ENCODE data around the gene PARP12.

PARP12 gene

DNA sequence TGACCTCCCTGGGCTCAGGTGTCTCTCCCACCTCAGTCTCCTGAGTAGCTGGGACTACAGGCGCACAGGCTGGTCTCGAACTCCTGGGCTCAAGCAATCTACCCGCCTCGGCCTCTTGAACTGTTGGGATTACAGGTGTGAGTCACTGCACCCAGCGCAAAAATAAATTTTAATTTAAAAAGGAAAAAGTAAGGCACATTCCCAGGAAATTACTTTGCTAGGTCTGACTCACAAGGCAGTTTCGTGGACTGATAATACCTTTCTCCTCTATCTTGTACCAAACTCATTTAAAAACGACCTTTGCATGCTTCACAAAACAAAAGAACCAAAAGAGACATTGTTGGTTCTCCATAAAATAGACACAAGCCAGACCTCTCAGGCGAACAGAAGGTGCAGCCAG lies 29.7 kb downstream of the PARP12 start:
- DNase-seq = no peak

DNA sequence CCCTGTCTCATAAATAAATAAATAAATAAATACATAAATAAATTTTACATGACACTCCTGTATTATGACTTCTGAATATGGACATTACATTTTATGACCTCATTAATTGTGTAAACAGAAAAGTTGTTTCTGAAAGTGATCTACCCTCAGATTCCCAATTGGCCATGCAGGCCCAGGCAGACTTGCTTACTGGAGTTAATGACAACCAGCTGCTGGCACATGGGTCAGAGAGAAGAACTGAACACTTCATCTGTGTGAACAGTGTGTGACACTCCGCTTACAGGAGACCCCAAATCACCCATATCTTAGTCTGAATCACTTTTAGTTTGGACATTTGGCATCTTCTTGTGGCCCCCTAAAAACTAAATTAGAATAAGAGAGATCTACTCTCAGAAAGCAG lies 31.4 kb downstream of the PARP12 start:
- DNase-seq = no peak

DNA sequence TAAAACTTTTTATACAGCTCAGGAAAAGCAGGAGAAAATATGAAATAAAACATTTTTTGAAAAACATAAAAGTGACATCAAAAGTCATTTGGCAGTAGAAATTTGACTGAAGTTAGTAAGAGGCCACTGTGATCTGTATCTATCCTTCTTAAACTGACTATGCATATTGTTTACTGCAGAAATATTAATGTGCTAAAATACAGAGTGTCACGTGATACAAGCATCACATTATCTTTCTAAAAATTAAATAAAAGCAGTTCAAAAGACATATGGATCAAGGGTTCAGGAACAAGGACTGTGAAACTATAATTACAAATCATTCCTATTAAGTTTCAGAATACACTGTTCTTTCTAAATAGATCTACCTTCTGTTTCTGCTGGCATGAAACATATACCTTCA lies 33.7 kb downstream of the PARP12 start:
- DNase-seq = no peak

DNA sequence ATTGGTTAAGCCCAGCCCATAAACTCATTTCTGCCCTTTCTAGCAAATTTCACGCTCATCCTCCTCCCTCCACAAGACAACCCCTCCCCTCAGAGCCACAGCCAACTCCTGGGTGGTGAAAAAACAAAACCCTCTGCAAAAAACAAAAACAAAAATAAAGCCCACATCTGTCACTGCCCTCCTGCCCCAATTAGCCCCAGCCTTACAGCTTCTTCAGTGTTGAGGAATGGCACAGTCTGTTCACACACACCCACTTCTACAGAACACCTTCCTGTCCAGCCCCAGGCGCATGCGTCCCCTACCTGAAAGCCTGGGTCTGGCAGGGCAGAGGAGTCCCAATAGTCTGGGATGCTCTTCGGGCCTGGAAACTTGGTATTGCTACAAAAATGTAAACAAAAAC lies 34.4 kb downstream of the PARP12 start:
- DNase-seq = no peak

DNA sequence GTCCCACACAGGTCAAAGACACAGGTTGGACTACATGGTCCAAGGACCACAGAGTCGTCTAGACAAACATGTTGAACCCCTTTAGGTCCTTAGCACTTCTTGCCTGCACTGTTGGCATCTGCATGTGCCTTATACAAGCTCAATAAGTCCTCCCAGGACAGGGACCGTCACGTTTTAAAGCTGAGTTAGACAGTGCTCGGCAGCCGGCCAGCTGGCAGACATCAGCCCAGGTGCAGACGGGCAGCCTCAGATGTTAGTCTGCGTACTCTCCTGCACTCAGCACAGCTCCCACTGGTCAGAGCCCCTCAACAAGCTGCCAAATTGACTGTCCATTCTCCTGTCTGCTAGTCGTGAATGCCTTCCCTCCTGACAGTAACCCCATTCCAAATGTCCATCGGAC lies 34.9 kb downstream of the PARP12 start:
- DNase-seq = no peak

DNA sequence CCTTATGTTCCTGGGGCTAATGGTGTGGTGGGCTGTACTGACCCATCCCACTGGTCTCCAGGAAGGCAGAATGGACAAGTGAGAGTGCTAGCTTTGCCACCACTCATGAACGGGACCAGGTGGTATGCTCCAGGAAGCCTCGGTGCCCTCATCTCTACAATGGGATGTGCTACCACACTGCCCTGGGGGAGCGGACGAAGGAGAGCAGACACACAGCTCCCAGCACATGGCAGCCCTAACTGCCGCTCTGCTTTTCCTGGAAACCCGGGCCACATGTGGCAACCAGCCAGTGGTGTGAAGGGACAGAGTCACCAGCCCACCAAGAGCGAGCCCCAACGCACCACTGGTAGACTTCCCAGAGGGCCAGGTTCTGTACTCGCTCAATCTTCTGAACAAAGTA lies 35.8 kb downstream of the PARP12 start:
- no peak for DNase-seq

DNA sequence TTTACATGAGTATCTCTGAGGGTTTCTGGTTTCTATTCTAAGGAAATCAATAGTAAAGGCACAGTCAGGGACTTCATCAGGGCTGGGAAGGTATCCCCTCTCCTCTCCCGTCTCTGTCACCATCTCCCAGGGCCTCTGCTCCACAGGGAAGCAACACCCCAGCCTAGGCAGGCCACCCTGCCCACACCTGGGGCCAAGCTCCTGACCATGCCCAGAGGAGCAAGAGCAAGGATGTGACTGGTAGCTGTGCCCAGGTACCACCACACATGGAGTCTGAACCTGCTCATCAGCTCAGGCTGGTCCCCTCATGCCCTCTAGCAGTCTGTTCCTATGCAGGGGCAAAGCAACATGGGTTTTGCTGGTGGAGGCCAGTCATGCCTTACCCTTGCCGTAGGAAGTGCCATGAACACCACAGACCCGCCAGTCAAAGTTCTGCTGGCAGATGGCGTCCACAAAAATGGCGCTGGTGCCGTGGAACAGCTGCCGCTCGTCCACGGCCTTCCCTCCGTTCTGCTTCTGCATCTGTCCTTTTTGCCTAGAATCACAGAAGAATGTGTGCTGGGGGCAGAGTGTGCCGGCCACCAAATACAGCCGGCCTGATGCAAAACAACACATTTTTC lies 36.8 kb downstream of the PARP12 start:
- DNase-seq = no peak

DNA sequence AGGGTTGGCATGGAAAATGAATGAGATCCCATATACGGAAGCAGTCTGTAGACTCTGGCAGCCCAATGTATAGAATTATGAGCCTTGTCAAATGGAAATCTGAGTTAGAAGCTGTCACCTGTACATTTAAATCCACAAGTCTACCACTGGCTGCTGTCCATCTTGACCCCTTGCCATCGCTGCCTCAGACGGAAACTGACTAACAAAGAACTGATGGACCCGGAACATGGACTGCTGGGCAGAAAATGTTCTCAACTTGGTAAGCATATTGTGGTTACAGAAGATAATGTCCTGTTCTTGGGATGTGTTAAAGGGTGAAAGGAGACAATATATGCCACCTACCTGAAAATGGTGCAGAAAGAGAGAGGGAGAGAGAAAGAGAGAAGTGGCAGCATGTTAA lies 37.5 kb downstream of the PARP12 start:
- no peak for DNase-seq

DNA sequence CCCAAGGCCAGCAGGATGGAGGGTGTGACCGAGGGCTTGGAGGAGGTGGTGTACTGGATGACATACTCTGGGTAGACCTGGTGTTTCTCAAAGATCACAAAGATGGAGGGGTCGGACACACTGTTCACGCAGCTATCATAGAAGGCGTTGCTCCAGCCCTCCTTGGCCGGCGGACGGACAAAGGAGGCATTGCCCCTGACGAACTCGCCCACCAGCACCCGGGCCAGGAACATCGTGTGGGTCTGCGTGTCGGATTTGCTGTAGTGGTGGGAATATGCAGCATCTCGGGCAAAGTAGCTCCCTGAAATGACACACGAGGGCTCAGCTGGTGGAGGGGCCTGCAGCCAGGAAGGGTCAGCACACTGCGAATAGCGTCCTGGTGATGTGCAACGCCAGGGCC lies 38.2 kb downstream of the PARP12 start:
- no peak for DNase-seq

DNA sequence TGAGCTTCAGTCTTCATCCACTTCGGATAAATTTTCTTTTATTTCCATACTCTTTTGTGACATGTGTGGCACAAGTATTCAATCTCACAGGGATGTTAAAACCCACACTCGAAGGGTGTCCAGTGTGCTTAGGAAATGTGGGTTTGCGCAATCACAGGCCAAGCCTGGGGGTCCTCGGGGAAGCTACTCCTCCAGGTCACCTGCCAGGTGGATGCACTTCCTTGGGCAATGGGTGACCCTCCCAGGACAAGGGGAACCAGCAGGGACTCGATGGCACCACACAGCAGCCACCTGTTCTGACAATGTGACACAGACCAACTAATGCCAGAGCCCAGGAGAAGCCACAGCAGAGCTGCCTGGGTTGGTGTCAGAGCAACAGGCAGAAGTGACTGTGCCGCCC lies 39.0 kb downstream of the PARP12 start:
- no peak for DNase-seq

DNA sequence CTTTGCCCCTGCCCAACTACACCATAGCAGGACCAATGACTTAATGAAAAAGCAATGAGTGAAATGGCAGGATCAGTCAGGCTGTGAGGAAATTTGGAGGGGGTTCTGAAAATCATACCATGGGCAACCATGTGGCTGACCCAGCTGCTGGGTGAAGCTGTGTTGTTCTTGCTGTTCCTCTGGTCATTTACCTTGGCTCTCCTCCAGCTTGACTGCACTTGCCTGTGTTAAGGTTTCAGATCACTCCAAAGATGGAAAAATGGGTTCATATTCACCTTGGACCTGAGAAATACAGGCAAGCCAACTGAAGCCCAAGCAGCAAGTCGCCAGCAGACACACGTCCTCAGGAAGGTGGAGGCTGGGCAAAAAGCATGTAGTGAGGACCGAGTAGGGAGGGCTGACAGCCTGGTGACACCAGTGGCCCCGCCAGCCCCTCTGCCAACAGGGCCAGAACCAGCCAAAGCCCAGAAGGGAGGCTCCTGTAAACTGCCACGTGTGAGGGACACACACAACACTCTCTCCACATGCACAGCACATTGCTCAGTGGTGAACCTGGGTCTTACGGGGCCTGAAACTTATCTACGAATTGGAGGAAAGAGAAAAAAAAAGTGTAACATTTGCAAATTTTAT lies 40.1 kb downstream of the PARP12 start:
- DNase-seq = no peak

DNA sequence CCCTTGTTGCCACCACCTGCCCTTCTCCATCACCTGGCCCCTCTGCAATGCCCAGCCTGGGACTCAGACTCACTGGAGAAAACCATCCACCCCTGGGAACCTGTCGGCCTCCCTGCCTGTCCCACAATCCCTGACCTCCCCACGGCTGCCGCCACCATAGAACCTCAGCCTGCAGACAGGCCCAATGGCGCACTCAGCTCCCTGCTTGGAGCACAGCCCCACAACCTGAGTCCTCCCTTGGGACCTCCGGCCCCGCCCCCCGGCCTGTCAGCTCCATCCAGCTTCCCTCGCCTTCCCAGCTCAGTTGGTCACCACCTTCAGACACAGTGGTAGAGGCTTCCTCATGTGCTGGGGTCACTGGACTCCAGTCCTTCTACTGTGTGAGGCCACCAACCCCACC lies 41.1 kb downstream of the PARP12 start:
- DNase-seq = no peak

DNA sequence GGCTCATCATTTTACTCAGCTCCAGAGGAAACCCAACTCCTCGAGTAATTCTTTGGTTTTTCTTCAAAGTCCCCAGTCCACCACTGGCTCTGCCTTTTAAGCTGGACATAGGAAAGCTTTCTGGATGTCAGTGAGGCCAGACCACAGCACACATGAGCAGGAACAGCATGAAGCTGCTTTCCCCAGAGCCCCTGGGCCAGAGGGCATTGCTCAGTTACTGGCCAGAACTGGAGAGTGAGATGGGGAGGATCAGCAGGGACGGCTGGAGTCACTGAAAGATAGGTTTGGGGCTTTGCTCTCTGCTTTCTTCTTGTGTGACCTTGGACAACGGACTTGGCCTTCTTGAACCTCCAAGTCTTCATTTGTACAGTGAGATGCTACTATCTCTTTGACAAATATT lies 43.1 kb downstream of the PARP12 start:
- no peak for DNase-seq

DNA sequence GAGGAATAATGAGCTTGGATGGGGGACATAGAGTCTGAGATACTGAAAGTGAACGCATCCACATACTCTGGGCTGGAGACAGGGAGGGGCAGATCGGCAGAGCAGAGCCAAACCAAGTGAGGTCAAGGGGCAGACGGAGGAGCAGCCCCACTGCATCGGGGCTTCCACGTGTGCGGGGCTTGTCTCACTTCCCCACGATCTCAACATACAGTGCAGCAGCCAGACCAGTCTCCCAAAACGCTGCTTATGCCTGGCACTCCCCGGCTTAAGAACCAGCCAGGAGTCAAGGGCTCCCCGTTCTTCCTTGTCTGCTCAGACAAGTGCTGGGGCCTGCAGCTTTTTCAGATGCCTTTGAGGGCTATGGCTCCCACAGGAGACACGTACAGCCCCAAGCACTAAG lies 43.6 kb downstream of the PARP12 start:
- DNase-seq = no peak

DNA sequence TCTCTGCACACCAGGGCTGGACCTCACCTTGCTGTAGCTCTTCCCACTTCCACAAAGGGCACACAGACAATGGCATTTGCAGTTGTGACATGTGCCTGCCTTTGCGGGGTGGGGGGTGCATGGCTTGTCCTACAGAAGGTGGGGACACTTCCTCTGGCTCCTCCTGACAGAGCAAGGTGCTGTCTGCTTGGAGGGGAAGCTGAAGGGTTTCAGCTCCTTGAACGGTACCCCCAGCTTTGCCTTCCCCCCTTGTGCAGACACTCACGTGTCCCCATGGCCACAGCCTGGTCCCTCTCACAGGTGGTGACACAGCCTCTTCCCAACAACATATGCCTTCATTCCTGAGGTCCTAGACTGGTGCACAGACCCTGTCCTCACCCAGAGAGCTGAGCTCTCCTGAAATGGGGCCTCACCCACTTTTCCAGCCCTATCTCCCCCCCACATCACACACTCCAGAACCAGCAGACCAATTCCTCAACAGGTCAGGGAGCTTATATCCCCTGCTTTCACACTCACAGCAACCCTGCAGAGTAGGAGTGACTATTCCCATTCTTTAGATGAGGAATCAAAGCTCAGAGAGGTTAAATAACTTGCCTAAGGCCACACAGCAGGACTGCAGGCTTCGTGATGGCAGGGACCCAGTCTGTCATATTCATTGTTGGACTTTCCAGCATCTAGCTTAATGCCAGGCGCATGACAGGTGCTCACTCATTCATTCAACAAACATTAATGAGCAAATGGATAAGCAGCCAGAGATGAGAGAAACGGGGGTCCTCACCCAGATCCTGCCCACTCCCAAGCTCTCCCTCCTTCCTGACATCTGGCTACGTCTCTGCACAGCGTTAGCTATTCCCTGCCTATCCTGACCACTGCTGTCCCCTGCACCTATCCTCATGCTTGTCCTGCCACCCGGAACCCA lies 44.4 kb downstream of the PARP12 start:
- DNase-seq = no peak

DNA sequence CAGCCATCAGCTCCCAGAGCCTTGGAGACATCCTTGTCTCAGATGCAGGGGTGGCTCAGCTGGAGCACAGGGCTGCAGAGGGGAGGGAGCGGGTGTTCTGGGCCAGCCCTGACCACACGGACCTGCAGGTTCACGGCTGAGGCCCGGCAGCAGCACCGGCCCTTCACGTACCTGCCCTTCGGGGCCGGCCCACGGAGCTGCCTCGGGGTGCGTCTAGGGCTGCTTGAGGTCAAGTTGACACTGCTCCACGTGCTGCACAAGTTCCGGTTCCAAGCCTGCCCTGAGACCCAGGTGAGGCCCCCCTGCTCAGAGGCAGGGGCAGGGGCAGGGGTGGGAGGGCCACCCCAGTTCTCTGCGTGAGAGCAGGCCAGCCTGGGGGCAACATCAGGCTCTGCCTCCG lies 45.2 kb downstream of the PARP12 start:
- DNase-seq = no peak

DNA sequence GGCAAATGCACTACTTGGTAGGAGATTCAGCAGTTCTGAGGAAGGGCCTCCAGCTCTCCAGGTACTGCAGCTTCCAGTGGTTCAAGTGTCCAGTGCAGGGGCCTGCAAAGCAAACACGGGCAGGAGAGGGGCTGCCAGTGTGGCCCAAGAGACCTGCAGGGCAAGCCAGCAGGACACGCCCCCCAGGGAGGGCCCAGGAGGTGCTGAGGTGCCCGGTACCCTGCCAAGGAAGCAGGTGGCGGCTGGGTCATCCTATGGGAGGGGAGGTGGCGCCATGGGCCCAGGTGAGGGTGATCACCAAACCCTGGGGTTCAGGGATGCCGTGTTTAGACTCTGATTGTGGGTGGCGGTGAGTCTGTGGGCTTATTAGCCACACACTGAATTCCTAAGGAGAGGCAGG lies 45.7 kb downstream of the PARP12 start:
- no peak for DNase-seq

DNA sequence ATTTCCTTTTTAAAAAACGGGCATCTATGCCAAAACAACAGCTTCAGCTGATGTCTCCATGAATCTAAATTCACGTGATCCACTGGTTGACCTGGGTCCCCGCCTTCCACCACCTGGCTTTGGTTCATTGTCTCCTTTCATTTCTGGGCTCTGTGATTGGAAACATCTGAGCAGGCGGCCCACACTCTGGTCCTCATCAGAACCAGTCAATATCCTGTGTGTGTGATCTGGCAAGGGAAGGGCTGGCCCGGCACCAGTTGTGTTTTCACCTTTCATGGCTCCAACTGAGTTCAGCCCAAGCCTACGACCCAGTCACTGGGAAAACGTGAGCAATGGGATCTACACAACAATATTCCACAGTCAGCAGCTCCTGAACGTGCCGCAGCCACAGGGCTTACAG lies 46.2 kb downstream of the PARP12 start:
- no peak for DNase-seq

DNA sequence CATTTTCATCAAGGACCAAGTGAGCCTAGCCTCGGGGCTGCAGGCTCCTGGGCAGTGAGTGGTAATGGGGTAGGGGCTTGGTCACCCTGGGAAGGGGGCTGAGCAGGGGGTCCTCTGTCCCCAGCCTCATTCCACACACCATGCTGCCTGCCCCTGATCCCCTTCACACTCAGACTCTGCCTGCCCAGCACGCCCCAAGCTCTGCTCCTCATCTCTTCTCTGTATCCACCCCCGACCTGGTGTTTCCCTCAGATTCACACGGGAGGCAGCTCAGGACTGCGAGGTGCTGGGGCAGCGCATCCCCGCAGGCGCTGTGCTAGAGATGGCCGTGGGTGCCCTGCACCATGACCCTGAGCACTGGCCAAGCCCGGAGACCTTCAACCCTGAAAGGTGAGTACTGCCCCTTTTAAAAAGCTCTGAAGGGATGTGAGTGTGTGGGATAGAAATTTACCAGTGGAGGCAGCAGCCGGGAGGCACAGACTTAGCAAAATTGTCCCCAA lies 47.2 kb downstream of the PARP12 start:
- no peak for DNase-seq

DNA sequence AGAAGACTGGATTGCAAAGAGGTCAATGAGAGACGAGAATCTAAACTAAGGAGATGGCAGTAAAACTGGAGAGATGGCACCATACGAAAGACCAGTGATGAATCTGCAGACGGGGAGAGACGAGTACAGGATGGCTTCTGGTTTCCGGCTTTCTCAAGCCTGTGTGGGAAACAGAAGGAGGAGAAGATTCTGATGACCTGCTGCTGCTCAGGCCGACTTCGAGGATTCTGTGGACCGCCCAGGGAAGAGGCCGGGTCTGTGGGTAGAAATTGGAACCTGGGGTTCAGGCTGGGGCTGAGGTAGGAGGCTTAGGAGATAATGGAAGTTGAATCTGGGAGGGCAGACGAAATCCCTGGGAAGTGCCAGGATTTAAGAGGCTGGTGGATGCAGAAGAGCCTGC lies 48.6 kb downstream of the PARP12 start:
- DNase-seq = no peak

DNA sequence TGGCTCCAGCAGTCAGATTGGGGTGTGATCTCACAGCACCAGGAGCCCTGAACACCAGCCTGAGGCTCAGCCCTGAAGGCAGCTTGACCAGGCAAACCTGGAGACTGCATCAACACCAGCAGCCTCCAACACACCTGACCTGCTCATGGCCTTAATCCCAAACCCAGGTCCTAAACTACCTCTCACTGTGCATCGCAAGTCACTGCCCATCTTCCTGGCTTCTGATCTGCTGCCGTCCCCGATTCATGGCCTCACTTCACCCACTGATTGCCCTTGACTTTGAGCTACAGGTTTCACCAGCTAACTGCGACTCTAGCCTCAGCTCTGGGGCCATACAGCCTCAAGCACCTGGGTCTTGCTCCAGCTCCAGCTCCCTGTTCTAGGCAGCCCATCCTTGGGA lies 49.1 kb downstream of the PARP12 start:
- no peak for DNase-seq

DNA sequence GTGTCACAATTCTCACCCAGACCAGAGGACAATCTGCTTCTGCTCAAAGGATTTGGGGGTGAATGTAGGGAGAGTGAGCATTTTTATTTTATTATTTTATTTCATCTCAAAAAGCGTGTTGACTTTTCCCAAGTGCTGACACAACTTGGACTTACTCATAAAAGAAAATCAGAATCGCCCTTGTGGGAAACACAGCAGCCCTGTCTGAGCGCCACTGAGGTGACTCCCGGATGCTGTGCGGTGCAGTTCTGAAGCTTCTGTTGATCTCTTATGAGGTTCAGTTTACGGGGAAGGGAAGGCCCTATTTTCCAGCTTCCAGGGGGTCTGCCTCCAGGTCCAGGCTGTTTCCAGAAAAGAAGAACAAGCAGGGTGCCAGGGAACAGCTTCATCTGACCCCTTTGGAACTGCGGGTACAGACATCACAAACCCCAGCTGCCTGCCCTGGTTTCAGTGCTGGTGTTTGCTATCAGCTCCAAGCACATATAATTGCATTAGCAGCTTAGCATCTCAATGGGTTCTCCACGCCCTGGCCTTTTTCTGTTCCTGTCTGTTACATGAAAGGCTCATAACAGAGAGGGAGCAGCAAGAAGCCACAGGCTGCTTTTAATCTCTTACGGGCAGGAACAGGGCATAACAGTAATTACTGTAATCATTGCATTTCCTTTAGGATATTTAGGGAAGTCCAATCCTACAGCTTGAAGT lies 52.4 kb downstream of the PARP12 start:
- no peak for DNase-seq

DNA sequence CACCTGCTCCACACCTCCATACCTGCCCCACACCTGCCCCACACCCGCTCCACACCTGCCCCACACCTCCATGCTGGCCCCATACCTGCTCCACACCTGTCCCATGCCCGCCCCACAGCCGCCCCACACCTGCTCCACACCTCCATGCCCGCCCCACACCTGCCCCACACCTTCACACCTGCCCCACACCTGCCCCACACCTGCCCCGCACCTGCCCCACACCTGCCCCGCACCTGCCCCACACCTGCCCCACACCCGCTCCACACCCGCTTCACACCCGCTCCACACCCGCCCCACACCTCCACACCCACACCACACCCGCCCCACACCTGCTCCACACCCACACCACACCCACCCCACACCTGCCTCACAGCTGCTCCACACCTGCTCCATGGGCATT lies 53.0 kb downstream of the PARP12 start:
- DNase-seq = no peak
